ENCODE measurements around the gene KCNJ14. TPM values are rescaled to one million over a fixed set of nuclear protein-coding genes. Genes with fewer than 3 reads are reported as not detected.

KCNJ14 gene
- polyA plus RNA-seq, 1 of the 3 experiments (the other 2 are of a cell fraction), result 1.2 TPM

DNA sequence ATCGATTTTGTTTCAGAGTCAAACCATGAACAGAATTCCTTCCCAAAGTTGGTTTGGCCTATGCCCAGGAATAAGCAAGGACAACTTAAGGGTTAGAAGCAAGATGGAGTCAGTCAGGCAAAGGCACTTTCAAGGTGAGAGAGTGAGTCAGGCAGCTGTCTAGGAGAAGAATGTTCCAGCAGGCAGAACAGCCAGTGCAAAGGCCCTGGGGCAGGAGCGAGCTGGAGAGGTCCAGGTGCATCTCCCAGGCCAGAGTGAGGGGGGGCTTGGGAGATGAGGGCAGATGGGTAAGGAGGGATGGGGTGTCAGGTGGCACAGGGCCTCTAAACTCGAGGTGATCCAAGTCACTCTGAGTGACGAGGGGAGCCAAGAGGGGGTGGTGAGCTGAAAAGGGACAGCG, 18.8 kb upstream of the KCNJ14 start (continued):
- TF ChIP-seq, protein P1, sequence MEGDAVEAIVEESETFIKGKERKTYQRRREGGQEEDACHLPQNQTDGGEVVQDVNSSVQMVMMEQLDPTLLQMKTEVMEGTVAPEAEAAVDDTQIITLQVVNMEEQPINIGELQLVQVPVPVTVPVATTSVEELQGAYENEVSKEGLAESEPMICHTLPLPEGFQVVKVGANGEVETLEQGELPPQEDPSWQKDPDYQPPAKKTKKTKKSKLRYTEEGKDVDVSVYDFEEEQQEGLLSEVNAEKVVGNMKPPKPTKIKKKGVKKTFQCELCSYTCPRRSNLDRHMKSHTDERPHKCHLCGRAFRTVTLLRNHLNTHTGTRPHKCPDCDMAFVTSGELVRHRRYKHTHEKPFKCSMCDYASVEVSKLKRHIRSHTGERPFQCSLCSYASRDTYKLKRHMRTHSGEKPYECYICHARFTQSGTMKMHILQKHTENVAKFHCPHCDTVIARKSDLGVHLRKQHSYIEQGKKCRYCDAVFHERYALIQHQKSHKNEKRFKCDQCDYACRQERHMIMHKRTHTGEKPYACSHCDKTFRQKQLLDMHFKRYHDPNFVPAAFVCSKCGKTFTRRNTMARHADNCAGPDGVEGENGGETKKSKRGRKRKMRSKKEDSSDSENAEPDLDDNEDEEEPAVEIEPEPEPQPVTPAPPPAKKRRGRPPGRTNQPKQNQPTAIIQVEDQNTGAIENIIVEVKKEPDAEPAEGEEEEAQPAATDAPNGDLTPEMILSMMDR (IDR thresholded peaks at IDR 0.05), result no peak
- TF ChIP-seq, protein P2, sequence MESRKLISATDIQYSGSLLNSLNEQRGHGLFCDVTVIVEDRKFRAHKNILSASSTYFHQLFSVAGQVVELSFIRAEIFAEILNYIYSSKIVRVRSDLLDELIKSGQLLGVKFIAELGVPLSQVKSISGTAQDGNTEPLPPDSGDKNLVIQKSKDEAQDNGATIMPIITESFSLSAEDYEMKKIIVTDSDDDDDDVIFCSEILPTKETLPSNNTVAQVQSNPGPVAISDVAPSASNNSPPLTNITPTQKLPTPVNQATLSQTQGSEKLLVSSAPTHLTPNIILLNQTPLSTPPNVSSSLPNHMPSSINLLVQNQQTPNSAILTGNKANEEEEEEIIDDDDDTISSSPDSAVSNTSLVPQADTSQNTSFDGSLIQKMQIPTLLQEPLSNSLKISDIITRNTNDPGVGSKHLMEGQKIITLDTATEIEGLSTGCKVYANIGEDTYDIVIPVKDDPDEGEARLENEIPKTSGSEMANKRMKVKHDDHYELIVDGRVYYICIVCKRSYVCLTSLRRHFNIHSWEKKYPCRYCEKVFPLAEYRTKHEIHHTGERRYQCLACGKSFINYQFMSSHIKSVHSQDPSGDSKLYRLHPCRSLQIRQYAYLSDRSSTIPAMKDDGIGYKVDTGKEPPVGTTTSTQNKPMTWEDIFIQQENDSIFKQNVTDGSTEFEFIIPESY (IDR thresholded peaks at IDR 0.05; ENCODE audit: borderline replicate concordance, low read depth), result no peak

DNA sequence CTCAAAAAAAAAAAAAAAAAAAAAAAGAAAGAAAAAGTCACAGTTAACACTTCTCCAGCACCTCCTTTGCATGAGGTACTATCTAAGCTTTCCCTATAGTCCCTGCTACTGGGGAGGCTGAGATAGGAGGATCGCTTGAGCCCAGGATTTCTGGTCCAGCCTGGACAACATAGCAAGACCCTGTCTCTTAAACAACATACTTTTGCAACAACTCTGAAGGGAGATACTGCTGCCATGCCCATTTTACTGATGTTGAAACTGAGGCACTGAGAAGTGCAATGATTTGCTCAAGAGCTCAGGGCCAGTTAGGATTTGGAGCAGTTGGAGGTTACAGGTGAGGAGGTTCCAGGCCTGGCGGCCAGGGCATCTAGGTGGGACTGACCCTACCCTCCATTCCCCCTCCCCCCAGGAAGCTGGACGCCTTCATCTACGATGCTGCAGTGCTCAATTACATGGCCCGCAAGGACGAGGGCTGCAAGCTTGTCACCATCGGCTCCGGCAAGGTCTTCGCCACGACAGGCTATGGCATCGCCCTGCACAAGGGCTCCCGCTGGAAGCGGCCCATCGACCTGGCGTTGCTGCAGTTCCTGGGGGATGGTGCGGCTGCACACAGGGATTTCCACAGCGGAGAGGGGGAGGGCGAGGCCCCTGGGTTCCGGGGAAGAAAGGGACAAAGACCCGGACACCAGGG, 13.9 kb upstream of the KCNJ14 start:
- Histone ChIP-seq H3K79me2 (ENCODE audit: insufficient read depth) (peaks cover 7% of the 10 kb centered on the region), H2AFZ (ENCODE audit: low read depth) (no peak overlapping the region), H3K9ac (no peak overlapping the region), H3K27me3 (ENCODE audit: insufficient read depth) (no peaks in the 10 kb centered on the region), H3K4me3 (ENCODE audit: low read depth in 2 of 2, low read length in 1 of 2) (no peak overlapping the region), H4K20me1 (ENCODE audit: insufficient read depth) (no peaks in the 10 kb centered on the region), H3K36me3 (replicated peaks in 1 of 2; ENCODE audit: control insufficient read depth in 1 of 2, insufficient read depth in 2 of 2, low read length in 1 of 2) (no peaks in the 10 kb centered on the region), H3K9me2 (no peaks in the 10 kb centered on the region), H3K4me2 (no peak overlapping the region), H3K27ac (ENCODE audit: low read depth in 2 of 2, low read length in 1 of 2) (no peak overlapping the region), H3K9me3 (no peaks in the 10 kb centered on the region), H3K4me1 (ENCODE audit: control insufficient read depth in 1 of 2, insufficient read depth in 2 of 2, low read depth in 1 of 2, low read length in 1 of 2) (peaks cover 4 to 13% of the 10 kb centered on the region in 2 experiments; a peak in 2 of 4 replicates), H3F3A (replicated peaks; ENCODE audit: insufficient read depth) (peaks cover 11% of the 10 kb centered on the region)
- WGBS (ENCODE audit: low lambda C conversion rate), result 97% methylated on average over 10 of the region's 20 CpGs
- no peak for DNase-seq
- CTCF ChIA-PET, result interaction anchor here (1.0 to 1.7 kb wide), 2 partner anchors 11 to 48 kb away, joined by 3 to 5 read pairs; no protein-coding TSS in a partner anchor
- TF ChIP-seq, protein P3, sequence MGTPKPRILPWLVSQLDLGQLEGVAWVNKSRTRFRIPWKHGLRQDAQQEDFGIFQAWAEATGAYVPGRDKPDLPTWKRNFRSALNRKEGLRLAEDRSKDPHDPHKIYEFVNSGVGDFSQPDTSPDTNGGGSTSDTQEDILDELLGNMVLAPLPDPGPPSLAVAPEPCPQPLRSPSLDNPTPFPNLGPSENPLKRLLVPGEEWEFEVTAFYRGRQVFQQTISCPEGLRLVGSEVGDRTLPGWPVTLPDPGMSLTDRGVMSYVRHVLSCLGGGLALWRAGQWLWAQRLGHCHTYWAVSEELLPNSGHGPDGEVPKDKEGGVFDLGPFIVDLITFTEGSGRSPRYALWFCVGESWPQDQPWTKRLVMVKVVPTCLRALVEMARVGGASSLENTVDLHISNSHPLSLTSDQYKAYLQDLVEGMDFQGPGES (IDR thresholded peaks at IDR 0.05; ENCODE audit: low read depth, low read length), result no peak
- TF ChIP-seq YY1 (IDR thresholded peaks at IDR 0.05; ENCODE audit: low read depth) (no peak), POLR2AphosphoS5 (IDR thresholded peaks at IDR 0.05; ENCODE audit: low read depth, low read length) (no peak), JUND (IDR thresholded peaks at IDR 0.05) (no peak), NFIC (IDR thresholded peaks at IDR 0.05; ENCODE audit: borderline replicate concordance) (no peak), TEAD4 (IDR thresholded peaks at IDR 0.05; ENCODE audit: borderline replicate concordance, insufficient read depth) (no peak), MEF2A (IDR thresholded peaks at IDR 0.05; ENCODE audit: borderline replicate concordance, low read depth) (no peak), TCF12 (IDR thresholded peaks at IDR 0.05) (no peak), SIN3A (IDR thresholded peaks at IDR 0.05; ENCODE audit: borderline replicate concordance, low read depth, low read length) (no peak), EZH2phosphoT487 (IDR thresholded peaks at IDR 0.05; ENCODE audit: borderline replicate concordance, low read depth) (no peak), SMC3 (IDR thresholded peaks at IDR 0.05; ENCODE audit: low read depth, low read length) (no peak), RAD21 (IDR thresholded peaks at IDR 0.05; ENCODE audit: low read length) (no peak), GABPA (IDR thresholded peaks at IDR 0.05; ENCODE audit: low read depth) (no peak)
- TF ChIP-seq, protein P4, sequence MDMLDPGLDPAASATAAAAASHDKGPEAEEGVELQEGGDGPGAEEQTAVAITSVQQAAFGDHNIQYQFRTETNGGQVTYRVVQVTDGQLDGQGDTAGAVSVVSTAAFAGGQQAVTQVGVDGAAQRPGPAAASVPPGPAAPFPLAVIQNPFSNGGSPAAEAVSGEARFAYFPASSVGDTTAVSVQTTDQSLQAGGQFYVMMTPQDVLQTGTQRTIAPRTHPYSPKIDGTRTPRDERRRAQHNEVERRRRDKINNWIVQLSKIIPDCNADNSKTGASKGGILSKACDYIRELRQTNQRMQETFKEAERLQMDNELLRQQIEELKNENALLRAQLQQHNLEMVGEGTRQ (IDR thresholded peaks at IDR 0.05; ENCODE audit: borderline replicate concordance, low read depth, low read length), result no peak
- TF ChIP-seq, protein P1 (IDR thresholded peaks at IDR 0.05), result no peak
- TF ChIP-seq, protein P2 (IDR thresholded peaks at IDR 0.05; ENCODE audit: borderline replicate concordance, low read depth), result no peak
- TF ChIP-seq, protein P5, sequence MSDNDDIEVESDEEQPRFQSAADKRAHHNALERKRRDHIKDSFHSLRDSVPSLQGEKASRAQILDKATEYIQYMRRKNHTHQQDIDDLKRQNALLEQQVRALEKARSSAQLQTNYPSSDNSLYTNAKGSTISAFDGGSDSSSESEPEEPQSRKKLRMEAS (IDR thresholded peaks at IDR 0.05; ENCODE audit: low read depth), result no peak
- POLR2A ChIA-PET, result interaction anchor here (0.6 kb wide), 1 partner anchor 179 kb away, joined by 4 read pairs; no protein-coding TSS in a partner anchor

Measured in SK-N-SH (cell line).